ENCODE results near the gene HAPLN2. TPM values are rescaled to one million over a fixed set of nuclear protein-coding genes. Genes with fewer than 3 reads are reported as not detected.

The HAPLN2 gene
- total and polyA plus RNA-seq, 2 of the 4 experiments (the other 2 are of a cell fraction) = not detected

- intact Hi-C loops (cut with micrococcal nuclease) (no loop called here), in situ Hi-C loops (cut with MboI; ENCODE audit: low sequenced_read_pairs) (loop anchor here (5.0 kb wide), 1 partner anchor 35 kb away; no protein-coding TSS in a partner anchor)
- peaks cover 70% of the 10 kb centered on the region for H3K27me3 ChIP-seq (ENCODE audit: control insufficient read depth, insufficient read depth, low read length)
Measured at GRCh38 chr1:156622581-156623297, 3.5 kb downstream of the HAPLN2 start.

More at GRCh38 chr1:156622581-156623297, 3.5 kb downstream of the HAPLN2 start:
- Histone ChIP-seq H3K9me1 (ENCODE audit: insufficient read depth, low read length) (no peaks in the 10 kb centered on the region), H4K8ac (ENCODE audit: low read depth in 2 of 2, low read length in 2 of 2) (no peak overlapping the region), H4K5ac (ENCODE audit: low read depth, low read length) (no peak overlapping the region), H2AK5ac (ENCODE audit: low read depth, low read length) (no peak overlapping the region), H3K23ac (ENCODE audit: low read depth, low read length) (no peak overlapping the region), H2BK15ac (ENCODE audit: low read depth, low read length) (no peak overlapping the region), H2BK20ac (ENCODE audit: low read depth, low read length) (no peak overlapping the region), H3K36me3 (ENCODE audit: control insufficient read depth, insufficient read depth, low read length) (no peaks in the 10 kb centered on the region), H3K4me1 (ENCODE audit: control insufficient read depth, insufficient read depth, low read length) (peaks cover 4% of the 10 kb centered on the region), H3K4ac (ENCODE audit: low read depth, low read length) (no peak overlapping the region), H2AK9ac (replicated peaks; ENCODE audit: low read depth, low read length, poor library complexity) (no peak overlapping the region), H3K56ac (ENCODE audit: extremely low read depth, insufficient read depth, low read length) (no peak overlapping the region), H2BK5ac (ENCODE audit: low read depth, low read length, poor library complexity, severe bottlenecking) (no peak overlapping the region), H2BK120ac (ENCODE audit: low read depth, low read length) (no peak overlapping the region), H3K79me1 (ENCODE audit: low read depth in 1 of 2, low read length in 2 of 2) (no peaks in the 10 kb centered on the region), H3K18ac (ENCODE audit: low read depth, low read length) (no peak overlapping the region), H3K14ac (replicated peaks; ENCODE audit: low read depth, low read length) (no peak overlapping the region), H3K4me3 (ENCODE audit: insufficient read depth, low read depth, low read length) (no peak overlapping the region), H3K9ac (ENCODE audit: low read depth, low read length) (no peak overlapping the region), H4K20me1 (ENCODE audit: insufficient read depth, low read length) (peaks cover 7% of the 10 kb centered on the region), H3K4me2 (ENCODE audit: low read depth, low read length) (no peak overlapping the region), H3K9me3 (ENCODE audit: control insufficient read depth, insufficient read depth, low read length) (no peaks in the 10 kb centered on the region), H4K91ac (ENCODE audit: insufficient read depth, low read depth, low read length) (no peak overlapping the region), H2AFZ (replicated peaks; ENCODE audit: low read length, poor library complexity) (no peak overlapping the region), H3K27ac (ENCODE audit: insufficient read depth, low read length) (no peak overlapping the region)
- dilution Hi-C loops (cut with HindIII; ENCODE audit: low sequenced_read_pairs, unreplicated experiment) = no loop called here
- WGBS, 2 experiments (ENCODE audit: extremely low coverage in 2 of 2, insufficient read length in 1 of 2) = 65% methylated on average over 2 of the region's 6 CpGs; no CpG with 5 or more reads in 1 of the 2 experiments
- no TSS peak for BruUV-seq (replicated peaks)
- CTCF ChIA-PET = no interaction called here
- no peak for ATAC-seq (ENCODE audit: low read depth)
- TF ChIP-seq CHD1 (IDR thresholded peaks at IDR 0.05; ENCODE audit: low read depth, low read length) = no peak
- no peak for TF ChIP-seq SMC3 (IDR thresholded peaks at IDR 0.05; ENCODE audit: low read depth, low read length)
- TF ChIP-seq RFX5 (IDR thresholded peaks at IDR 0.05; ENCODE audit: low read depth, low read length) = no peak
- TF ChIP-seq BHLHE40 (IDR thresholded peaks at IDR 0.05; ENCODE audit: low read depth, low read length) = no peak
- no peak for TF ChIP-seq MAZ (IDR thresholded peaks at IDR 0.05; ENCODE audit: borderline replicate concordance, low read depth, low read length)
- TF ChIP-seq POLR2A (IDR thresholded peaks at IDR 0.05; ENCODE audit: low read depth, low read length) = no peak
- DNase-seq = no peak
- POLR2A ChIA-PET (ENCODE audit: unreplicated experiment) = interaction anchor here (0.6 kb wide), 1 partner anchor 17 kb away, joined by 3 read pairs; no protein-coding TSS in a partner anchor

Data from IMR-90 (cell line).